NOMO-1 treated with dmso at 0.1 percent for 144 hours (cell line): ENCODE data around the gene STIM1.

Experiments
- DNase-seq: peaks from one replicate; lab custom pipeline; 2025; ENCODE audit not compliant: unreplicated experiment; lab: John Stamatoyannopoulos, UW

The STIM1 gene

DNA sequence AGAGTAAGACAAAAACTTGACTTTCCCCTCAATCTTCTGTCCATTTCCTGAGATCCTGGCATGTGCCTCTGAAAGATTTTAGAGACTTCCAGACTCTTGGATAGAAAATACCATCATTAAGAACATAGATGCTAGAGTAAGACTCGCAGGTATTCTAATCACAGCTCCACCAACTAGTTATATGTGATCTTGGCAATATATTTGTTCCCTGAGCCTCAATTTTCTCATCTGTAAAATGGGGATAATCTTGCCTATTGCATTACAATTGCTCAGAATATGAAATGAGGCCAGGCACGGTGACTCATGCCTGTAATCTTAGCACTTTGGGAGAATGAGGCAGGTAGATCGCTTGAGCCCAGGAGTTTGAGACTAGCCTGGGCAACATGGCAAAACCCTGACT is 25.4 kb upstream of the STIM1 start:
- no peak for DNase-seq

DNA sequence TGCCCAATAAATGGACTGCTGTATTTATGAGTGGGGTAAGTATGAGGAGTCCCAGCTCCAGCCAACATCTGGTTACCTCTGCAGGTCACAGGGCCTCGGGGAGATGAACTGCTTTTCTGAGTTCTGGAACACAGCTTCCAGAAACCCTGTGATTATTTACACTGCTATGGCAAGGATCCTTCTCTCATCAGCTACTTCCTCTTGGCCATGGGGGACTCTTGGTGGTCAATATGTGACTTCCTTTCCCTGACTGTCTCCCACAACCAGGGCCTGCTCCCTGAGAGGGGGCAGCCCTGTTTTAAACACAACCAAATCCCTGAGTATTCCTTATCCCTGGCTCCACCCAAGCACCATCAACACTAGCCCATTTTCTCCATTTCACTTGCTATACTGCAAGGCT is 24.7 kb upstream of the STIM1 start:
- DNase-seq, result no peak

DNA sequence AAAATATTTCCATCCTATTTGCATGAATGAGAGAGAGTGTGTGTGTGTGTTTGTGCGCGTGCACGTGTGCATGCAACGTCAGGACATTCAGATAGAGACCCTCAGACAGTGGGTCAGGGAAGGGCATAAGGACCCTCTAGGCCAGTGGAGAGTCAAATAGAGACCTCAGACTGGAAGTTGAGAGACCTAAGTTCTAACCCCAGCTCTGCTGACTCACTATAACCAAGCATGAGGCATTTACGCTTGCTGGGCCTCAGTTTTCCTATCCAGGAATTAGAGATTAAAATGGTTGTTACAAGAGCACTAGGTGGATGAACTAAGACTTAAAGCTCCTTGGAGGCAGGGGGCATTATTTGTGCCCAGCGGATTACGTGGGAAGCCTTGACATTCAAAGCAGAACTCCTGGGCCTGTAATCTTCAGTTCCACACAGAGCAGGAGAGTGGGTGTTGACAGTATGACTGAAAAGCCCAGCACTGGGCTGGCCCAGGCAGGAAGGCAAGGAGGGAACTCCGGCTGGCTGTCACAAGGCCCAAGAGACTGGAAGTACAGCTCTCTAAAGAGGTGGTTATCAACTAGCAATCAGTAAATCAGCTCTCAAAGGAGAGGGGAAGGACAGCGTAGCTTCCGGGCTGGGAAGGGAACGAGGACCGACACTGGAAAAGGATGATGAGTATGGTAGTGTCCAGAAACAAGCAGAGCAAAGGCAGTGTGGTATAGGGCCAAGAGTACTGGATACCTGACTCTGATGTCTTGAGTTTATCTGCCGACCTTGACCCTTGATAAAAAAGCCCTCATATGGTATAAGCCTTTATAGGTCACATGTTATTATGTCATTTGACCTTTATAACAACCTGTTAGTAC is 23.9 kb upstream of the STIM1 start:
- no peak for DNase-seq

DNA sequence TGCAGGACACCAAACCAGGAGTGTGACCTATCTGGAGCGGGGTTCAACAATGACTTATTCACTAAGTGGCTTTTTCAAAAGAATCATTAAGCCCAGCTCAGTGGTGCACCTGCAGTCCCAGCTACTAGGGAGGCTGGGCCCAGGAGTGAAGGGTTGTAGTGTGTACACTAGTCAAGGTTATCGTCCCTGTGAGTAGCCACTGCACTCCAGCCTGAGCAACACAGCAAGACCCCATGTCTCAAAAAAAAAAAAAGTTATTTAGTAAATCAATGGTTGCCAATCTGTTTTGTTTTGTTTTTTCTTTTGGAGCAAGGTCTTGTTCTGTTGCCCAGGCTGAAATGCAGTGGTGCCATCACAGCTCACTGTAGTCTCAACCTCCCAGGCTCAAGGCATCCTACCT is 22.6 kb upstream of the STIM1 start:
- no peak for DNase-seq

DNA sequence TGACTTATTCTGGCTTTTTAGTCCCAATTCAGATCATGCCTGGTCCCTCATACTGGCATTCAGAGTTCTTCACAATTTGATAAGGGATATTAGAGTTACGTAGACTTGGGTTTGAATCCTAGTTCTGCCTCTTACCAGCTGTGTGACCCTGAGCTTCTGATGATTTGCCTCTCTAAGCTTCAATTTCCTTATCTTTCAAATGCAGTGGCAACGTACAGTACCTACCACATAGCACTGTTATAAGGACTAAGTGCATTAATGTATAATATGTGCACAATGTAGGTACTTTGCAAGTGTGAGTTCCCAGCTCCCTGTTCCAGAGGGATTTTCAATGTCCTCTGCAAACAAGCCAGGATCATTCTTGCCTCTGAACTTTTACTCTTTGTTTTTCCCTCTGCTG is 22.0 kb upstream of the STIM1 start:
- DNase-seq, result no peak

- no peak for DNase-seq
Measured at GRCh38 chr11:3834349-3834663, 21.2 kb upstream of the STIM1 start.

DNA sequence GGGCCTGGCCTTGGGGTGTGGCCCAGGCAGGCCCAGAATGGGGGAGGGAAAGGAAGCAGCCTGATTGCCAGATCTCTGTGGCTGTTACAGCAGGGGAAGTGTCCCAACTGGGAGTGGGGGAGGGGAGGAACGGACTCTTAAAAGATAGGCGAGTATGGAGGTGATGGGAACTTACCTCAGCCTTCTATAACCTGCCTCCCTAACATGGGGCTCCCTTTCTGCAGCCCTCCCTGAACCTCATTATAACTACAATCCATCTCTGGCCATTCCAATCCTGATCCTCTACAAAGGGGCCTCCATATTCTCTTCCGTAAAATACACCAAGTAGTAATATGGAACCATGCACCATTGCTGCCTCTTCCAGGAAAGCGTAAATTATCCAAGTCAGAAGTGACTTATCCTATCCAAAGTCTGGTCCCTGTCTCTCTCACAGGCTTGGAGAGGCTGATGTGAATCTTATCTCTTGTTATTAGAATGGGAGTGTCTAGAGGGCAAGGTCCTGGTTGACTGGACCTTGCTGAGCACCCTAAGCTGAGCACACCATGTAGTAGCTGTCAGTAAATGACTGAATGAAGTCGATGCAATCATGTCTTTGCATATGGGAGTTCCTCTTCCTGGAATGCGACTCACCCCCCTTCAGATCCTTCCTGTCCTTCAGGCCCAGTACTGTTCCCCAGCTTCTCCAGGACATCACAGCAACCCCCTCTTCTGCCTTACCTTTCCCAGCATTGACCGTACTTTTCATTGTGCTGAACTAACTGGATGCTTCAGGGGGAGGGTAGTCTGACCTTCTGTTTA is 20.6 kb upstream of the STIM1 start:
- DNase-seq, result peak; percentile 89

- DNase-seq, result no peak
Measured at GRCh38 chr11:3835751-3836150, 19.7 kb upstream of the STIM1 start.

- DNase-seq, result peak; percentile 39
Measured at GRCh38 chr11:3836903-3837302, 18.6 kb upstream of the STIM1 start.

- peak; percentile 94 for DNase-seq
Measured at GRCh38 chr11:3837793-3838192, 17.7 kb upstream of the STIM1 start.

DNA sequence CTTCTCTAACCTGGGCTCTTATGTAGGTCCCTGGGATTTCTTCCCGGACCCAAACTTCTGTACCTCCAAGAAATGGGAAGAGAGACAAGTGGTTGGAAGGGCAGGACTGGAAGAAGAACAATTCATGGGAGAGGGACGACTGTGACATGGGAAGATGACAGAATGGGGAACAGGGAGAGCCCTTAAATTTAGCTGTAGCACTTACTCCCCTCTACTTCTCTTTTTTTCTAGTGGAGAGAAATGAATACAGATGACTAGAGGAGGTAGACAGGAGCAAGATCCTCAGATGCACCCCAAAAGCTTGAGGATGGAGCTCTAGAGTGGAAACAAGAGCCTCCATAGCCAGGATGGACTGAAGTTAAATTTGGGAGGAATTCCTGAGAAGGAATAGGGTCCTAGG is 17.0 kb upstream of the STIM1 start:
- DNase-seq, result peak; percentile 58

GRCh38 chr11:3840004-3840869 is 15.2 kb upstream of the STIM1 start:
- no peak for DNase-seq

- DNase-seq, result peak; percentile 82
Measured at GRCh38 chr11:3840870-3841425, 14.5 kb upstream of the STIM1 start, which contains the start of gene RHOG. Gene RHOG (minus strand): TSS chr11:3840959. CDS start chr11:3828138, 12,821 bp downstream.

GRCh38 chr11:3841426-3842350 is 13.8 kb upstream of the STIM1 start:
- DNase-seq, result peak; percentile 83

GRCh38 chr11:3843326-3843725 is 12.1 kb upstream of the STIM1 start:
- DNase-seq, result no peak

DNA sequence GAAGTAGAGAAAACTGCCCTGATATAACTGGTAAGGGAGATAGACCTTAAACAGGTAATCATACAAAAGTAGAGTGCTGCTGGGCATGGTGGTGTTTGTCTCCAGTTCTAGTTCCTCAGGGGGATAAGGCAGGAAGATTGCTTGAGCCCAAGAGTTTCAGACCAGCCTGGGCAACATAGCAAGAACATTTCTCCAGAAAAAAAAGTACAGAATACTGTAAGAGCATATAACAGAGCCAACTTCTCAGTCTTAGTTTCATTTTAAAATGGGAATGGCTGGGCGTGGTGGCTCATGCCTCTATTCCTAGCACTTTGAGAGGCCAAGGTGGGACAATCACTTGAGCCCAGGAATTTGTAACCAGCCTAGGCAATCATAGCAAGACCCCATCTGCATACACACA is 10.2 kb upstream of the STIM1 start:
- no peak for DNase-seq

- DNase-seq, result no peak
Measured at GRCh38 chr11:3845670-3846069, 9.8 kb upstream of the STIM1 start.

- peak; percentile 37 for DNase-seq
Measured at GRCh38 chr11:3849297-3849874, 6.1 kb upstream of the STIM1 start.

DNA sequence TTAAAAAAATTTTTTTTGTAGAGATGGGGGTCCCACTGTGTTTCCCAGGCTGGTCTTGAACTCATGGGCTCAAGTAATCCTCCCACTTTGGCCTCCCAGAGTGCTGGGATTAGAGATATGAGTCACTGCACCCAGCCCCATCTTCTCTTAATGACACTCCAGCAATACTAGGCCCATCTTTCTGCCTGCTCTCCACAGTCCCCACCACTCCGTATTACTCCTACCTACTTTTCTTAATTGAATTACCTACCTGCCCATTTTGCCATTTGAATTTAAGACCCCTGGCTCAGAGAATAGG is 2.0 kb upstream of the STIM1 start:
- DNase-seq, result no peak
